ENCODE measurements around the gene SLC16A4. TPM values are rescaled to one million over a fixed set of nuclear protein-coding genes. Genes with fewer than 3 reads are reported as not detected.
A peak's percentile ranks its signal among the peaks of the same experiment; 100 is the strongest.
"Not testable (repeated sequence)": the region's sequence is repeated elsewhere in the genome, so short reads cannot be mapped to it uniquely, and the experiment has no call there.

Gene SLC16A4
- total RNA-seq, 2 experiments from 2014 or later = 0.14 to 0.37 TPM

DNA sequence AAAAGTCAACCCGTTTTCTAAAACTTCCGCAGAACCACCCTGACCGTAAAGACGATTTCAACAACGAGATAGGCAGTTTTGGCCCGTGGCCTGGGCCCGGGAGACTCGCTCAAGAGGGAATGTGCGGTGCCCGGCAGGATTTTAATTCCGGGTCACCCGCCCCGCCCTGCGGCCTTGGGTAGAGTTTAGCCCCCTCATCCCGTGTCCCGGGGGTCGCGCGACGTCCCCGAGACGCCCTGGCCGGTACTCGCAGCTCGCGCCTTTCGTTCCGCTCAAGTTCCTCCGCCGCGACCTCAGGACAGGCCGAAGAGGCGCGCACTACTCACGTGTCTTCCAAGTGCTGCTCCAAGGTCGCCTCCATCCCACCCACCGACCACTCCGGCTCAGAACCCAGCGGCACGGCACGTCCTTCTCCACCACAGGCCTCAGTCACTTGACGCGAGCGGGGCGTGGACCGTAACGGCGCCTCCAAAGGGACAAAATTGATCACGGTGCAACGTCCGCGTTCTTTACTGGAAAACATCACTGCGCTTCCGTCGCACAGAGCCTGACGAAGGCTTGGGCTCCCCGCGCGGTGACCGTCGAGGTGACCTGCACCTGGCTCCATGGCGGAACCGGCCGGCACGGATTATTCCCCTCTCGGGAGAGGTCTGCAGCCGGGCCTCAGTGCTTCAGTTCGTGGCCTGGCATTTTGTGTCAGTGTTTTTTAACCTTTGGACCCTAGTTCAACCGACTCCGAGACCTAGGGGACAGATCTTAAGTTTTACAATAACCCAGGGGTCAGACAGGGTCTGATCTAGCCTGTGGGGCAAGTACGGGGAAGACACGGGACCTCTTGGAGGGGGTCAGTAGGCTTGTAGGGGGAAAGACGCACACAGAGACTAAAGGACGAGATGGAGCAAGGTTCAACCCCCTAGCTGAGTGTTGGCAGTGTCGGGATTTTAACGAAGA lies 16.7 kb upstream of the SLC16A4 start, which contains the start of gene LAMTOR5:
Gene LAMTOR5 (minus strand): TSS at position 435 of the 951 bp plus-strand sequence. CDS start 74 bp downstream, at position 361.
- Mint-ChIP-seq H3K4me3 (peak within 1 kb of the TSS; percentile 99), H3K27me3 (ENCODE audit: low read depth) (no peaks in the 10 kb centered on the region), H3K36me3 (ENCODE audit: low read depth) (peaks cover 8% of the 10 kb centered on the region), H3K9me3 (no peaks in the 10 kb centered on the region), H3K27ac (peak within 1 kb of the TSS; percentile 96), H3K4me1 (ENCODE audit: low read depth) (peaks cover 15% of the 10 kb centered on the region)
- CTCF ChIA-PET = interaction anchor here (0.8 to 2.7 kb wide), 11 partner anchors 9 to 211 kb away, joined by 3 to 24 read pairs (median 6); no protein-coding TSS in a partner anchor
- DNase-seq = peak; percentile 96
- intact Hi-C loops (cut with micrococcal nuclease) = loop anchor here (1.0 to 5.0 kb wide), 4 partner anchors 35 to 373 kb away; partner anchors contain the start of genes KCNC4 and STRIP1

DNA sequence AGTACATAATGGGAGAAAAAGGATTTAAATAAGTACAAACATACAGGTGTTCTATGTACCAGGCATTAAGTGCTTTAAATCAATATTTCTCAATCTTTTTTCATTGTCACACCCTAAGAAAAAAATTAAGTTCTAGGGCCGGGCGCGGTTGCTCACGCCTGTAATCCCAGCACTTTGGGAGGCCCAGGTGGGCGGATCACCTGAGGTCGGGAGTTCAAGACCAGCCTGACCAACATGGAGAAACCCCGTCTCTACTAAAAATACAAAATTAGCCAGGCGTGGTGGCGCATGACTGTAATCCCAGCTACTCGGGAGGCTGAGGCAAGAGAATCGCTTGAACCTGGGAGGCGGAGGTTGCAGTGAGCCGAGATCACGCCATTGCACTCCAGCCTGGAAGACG lies 15.6 kb upstream of the SLC16A4 start:
- Mint-ChIP-seq H3K4me1 (ENCODE audit: low read depth) (peaks cover 15% of the 10 kb centered on the region), H3K27ac (peak overlapping the region; percentile 96), H3K4me3 (peak overlapping the region; percentile 99)
- not testable (repeated sequence) for H3K27me3 Mint-ChIP-seq (ENCODE audit: low read depth); DNase-seq; H3K36me3 Mint-ChIP-seq (ENCODE audit: low read depth); H3K9me3 Mint-ChIP-seq
- CTCF ChIA-PET = interaction anchor here (0.9 kb wide), 1 partner anchor 54 kb away, joined by 4 read pairs; no protein-coding TSS in a partner anchor
- intact Hi-C loops (cut with micrococcal nuclease) = loop anchor here (2.0 to 5.0 kb wide), 2 partner anchors 34 to 196 kb away; partner anchors contain the start of gene KCNC4

DNA sequence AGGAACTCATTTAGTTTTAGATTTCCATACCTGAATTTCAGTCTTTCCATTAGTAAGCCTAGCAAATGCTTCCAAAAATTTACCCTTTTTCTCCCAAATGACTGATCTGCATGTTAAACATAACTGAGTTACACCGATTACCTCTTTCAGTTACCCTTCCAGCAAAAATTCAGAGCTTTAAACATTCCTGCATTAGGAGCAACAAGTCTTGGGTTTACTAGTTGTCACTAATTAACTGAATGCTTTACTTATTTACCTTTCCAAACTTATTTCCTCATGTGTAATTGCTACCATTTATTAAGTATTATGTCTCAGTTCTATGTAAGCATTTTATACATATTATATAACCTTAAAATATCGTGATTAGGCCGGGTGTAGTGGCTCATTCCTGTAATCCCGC lies 13.6 kb upstream of the SLC16A4 start:
- no peaks in the 10 kb centered on the region for H3K27me3 Mint-ChIP-seq (ENCODE audit: low read depth)
- H3K36me3 Mint-ChIP-seq (ENCODE audit: low read depth) = peaks cover 15% of the 10 kb centered on the region
- no peak overlapping the region for H3K4me3 Mint-ChIP-seq
- CTCF ChIA-PET = interaction anchor here (0.9 to 1.4 kb wide), 3 partner anchors 56 to 197 kb away, joined by 4 to 8 read pairs (median 4); no protein-coding TSS in a partner anchor
- H3K27ac Mint-ChIP-seq = no peak overlapping the region
- intact Hi-C loops (cut with micrococcal nuclease) = no loop called here
- H3K9me3 Mint-ChIP-seq = no peaks in the 10 kb centered on the region
- H3K4me1 Mint-ChIP-seq (ENCODE audit: low read depth) = peaks cover 15% of the 10 kb centered on the region
- no peak for DNase-seq

DNA sequence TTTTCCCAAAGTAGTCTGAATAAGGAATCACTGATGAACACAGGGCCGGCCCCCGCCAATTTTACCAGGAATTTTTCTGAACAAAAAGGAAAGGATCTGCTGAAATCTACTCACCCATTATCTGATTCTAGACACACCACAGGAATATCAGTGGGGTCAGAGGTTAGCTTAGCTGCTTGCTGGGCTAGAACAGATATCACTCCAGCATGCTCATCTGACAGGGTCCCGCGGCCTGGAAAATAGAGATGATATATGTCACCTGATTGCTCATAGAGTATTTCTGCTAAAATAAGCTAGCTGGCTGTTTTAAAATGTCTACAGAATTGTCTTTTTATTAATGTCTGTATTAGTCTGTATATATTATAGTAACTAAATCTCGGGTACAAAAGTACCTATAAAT lies 13.0 kb upstream of the SLC16A4 start:
- Mint-ChIP-seq H3K4me3 (no peak overlapping the region), H3K9me3 (no peaks in the 10 kb centered on the region), H3K27ac (no peak overlapping the region), H3K36me3 (ENCODE audit: low read depth) (peaks cover 15% of the 10 kb centered on the region), H3K4me1 (ENCODE audit: low read depth) (peaks cover 12% of the 10 kb centered on the region), H3K27me3 (ENCODE audit: low read depth) (no peaks in the 10 kb centered on the region)
- CTCF ChIA-PET = interaction anchor here (0.6 to 1.3 kb wide), 3 partner anchors 24 to 92 kb away, joined by 3 to 4 read pairs (median 4); no protein-coding TSS in a partner anchor
- no peak for DNase-seq
- intact Hi-C loops (cut with micrococcal nuclease) = no loop called here

DNA sequence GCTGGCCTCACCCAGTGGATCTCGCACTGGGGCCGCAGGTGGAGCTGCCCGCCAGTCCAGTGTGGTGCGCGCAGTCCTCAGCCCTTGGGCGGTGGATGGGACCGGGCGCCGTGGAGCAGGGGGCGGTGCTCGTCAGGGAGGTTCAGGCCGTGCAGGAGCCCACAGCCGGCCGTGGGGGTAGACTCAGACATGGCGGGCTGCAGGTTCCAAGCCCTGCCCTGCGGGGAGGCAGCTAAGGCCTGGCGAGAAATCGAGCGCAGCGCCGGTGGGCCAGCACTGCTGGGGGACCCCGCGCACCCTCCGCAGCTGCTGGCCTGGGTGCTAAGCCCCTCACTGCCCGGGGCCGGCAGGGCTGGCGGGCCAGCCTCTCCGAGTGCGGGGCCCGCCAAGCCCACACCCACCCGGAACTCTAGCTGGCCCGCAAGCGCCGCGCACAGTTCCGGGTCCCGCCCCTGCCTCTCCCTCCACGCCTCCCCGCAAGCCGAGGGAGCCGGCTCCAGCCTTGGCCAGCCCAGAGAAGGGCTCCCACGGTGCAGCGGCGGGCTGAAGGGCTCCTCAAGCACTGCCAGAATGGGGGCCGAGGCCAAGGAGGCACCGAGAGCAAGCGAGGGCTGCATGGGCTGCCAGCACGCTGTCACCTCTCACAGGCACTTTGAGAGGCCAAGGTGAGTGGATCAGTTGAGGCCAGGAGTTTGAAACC lies 5.6 kb upstream of the SLC16A4 start:
- DNase-seq; intact Hi-C loops (cut with micrococcal nuclease); H3K9me3 Mint-ChIP-seq; H3K4me1 Mint-ChIP-seq (ENCODE audit: low read depth); H3K4me3 Mint-ChIP-seq; H3K27ac Mint-ChIP-seq; H3K27me3 Mint-ChIP-seq (ENCODE audit: low read depth): not testable (repeated sequence)
- H3K36me3 Mint-ChIP-seq (ENCODE audit: low read depth) = peaks cover 26% of the 10 kb centered on the region
- CTCF ChIA-PET = interaction anchor here (1.9 kb wide), 1 partner anchor 15 kb away, joined by 5 read pairs; no protein-coding TSS in a partner anchor

DNA sequence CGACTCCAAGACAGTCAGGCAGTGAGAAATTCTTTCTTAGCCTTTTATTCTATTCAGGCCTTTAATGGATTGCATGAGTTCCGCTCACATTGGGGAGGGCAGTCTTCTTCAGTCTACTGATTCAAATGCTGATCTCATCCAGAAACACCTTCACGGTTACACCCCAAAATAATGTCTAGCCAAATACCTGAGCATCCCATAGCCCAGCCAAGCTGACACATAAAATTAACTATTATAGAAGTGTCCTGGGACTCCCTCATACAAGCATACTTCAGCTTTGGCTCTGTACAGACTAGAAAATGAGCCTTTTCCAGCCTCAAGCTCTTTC lies 3.6 kb upstream of the SLC16A4 start:
- Mint-ChIP-seq H3K9me3 (no peaks in the 10 kb centered on the region), H3K36me3 (ENCODE audit: low read depth) (peaks cover 21% of the 10 kb centered on the region), H3K4me1 (ENCODE audit: low read depth) (no peaks in the 10 kb centered on the region), H3K27ac (no peak overlapping the region), H3K4me3 (no peak overlapping the region), H3K27me3 (ENCODE audit: low read depth) (no peaks in the 10 kb centered on the region)
- intact Hi-C loops (cut with micrococcal nuclease) = no loop called here
- CTCF ChIA-PET = no interaction called here
- no peak for DNase-seq

DNA sequence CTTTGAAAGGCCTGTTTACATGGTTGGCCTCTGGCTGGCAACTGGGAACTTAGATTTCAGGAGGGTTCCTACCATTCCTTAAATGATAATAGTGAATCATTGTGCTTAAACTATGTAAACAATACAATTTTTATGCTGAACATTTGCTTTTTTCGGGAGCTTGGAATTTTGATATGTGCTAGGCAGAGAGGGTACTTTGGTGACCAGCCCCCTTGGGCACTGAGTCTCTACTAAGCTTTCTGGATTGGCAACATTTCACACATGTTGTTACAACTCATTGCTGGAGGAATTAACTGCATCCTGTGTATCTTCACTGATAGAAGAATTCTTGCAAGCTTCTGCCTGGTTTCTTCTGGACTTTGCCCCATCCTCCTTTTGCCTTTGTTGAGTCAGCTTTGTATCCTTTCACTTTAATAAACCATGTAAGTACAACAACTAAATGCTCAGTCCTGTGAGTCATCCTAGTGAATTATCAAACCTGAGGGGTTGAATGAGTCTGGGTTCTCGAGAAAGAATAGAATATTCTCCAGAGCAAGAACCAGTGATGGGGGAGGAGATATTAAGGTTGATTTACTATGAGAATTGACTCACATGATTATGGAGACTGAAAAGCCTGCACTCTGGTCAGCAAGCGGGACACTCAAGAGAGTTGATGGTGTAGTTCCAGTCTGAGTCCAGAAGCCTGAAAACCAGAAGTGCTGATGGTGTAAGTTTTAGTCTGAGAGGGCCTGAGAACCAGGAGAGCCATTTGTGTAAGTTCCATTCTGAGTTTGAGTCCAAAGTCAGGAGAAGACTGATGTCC lies 3.1 kb upstream of the SLC16A4 start:
- CTCF ChIA-PET = interaction anchor here (0.6 to 0.9 kb wide), 2 partner anchors 18 to 70 kb away, joined by 4 read pairs; no protein-coding TSS in a partner anchor
- Mint-ChIP-seq H3K27ac (no peak overlapping the region), H3K4me1 (ENCODE audit: low read depth) (no peaks in the 10 kb centered on the region), H3K9me3 (no peaks in the 10 kb centered on the region), H3K27me3 (ENCODE audit: low read depth) (no peaks in the 10 kb centered on the region), H3K36me3 (ENCODE audit: low read depth) (peaks cover 21% of the 10 kb centered on the region), H3K4me3 (no peak overlapping the region)
- no peak for DNase-seq
- intact Hi-C loops (cut with micrococcal nuclease) = no loop called here

DNA sequence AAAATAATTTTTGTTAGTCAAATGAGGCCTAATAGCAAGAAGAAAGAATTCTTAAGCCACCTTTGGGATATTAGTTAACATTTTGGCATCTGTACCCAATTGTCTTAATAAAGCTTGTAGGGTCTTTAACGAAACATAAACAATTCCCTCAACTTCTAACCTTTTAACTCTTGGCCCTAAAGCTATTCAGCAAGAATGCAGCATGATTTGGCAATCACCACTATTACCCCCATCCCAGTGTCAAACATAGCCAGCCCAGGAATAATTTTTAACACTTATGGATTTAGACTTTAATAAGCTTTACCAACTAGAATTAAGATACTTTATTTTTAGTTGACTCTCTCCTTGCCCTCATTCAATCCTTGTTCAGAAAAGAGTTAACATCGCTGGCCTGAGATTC lies 2.5 kb upstream of the SLC16A4 start:
- H3K4me1 Mint-ChIP-seq (ENCODE audit: low read depth) = no peaks in the 10 kb centered on the region
- CTCF ChIA-PET = interaction anchor here (0.6 to 0.9 kb wide), 2 partner anchors 18 to 71 kb away, joined by 4 read pairs; no protein-coding TSS in a partner anchor
- H3K9me3 Mint-ChIP-seq = no peaks in the 10 kb centered on the region
- H3K27me3 Mint-ChIP-seq (ENCODE audit: low read depth) = no peaks in the 10 kb centered on the region
- intact Hi-C loops (cut with micrococcal nuclease) = no loop called here
- peaks cover 20% of the 10 kb centered on the region for H3K36me3 Mint-ChIP-seq (ENCODE audit: low read depth)
- no peak overlapping the region for H3K4me3 Mint-ChIP-seq
- no peak overlapping the region for H3K27ac Mint-ChIP-seq
- no peak for DNase-seq

DNA sequence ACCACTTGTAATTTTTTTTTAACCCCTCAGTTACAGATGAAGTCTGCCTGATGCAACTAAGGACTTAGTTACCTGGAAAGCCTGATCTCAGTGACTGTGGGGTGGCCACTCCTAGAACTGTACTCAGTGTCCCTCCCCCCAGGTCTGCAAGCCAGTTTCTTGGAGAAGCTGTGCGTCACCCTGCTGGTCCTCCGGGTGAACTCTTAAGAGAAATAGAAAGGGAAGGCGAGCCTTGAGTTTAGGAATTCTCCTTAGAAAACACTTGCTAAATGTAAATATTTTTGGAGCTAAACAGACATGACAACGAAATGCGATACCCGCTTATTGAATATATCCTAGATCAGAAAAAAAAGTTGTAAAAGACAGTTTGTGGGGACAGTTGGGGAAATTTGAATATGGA lies 730 bp downstream of the SLC16A4 start:
- H3K36me3 Mint-ChIP-seq (ENCODE audit: low read depth) = peaks cover 9% of the 10 kb centered on the region
- H3K27me3 Mint-ChIP-seq (ENCODE audit: low read depth) = no peaks in the 10 kb centered on the region
- H3K27ac Mint-ChIP-seq = no peak overlapping the region
- CTCF ChIA-PET = no interaction called here
- H3K9me3 Mint-ChIP-seq = no peaks in the 10 kb centered on the region
- peaks cover 4% of the 10 kb centered on the region for H3K4me1 Mint-ChIP-seq (ENCODE audit: low read depth)
- H3K4me3 Mint-ChIP-seq = no peak overlapping the region
- intact Hi-C loops (cut with micrococcal nuclease) = no loop called here
- no peak for DNase-seq

DNA sequence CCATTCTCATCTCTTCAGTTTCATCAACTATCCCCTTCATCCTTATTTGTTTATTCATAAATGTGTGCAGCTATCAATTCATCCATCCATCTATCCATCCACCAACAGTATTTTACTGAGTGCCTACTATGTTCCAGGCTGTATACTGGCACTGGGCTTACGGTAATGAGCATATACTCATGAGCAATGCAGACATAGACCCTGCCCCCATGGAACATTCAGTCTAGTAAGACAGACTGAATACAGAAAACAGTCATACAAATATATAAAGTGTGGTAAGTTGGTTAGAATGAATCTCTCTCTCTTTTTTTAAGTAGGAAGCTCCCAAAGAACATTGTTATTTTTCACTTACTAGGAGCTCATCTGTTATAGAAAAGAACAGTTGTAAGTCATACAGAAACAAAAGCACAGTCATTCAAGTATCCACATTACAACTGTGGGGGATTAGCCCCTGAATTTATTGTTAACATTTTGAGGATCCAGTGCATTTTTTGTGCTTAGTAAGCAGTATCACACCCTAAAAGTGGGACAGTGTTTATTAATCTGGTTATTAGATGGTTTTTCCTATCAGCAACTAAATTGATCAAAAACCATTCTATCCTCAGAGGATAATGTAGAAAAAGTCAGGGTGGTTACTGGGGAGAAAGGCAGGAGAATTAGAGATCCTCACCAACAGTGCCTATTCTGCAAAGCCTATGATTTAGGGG lies 3.6 kb downstream of the SLC16A4 start:
- Mint-ChIP-seq H3K9me3 (no peaks in the 10 kb centered on the region), H3K36me3 (ENCODE audit: low read depth) (peaks cover 2% of the 10 kb centered on the region), H3K27me3 (ENCODE audit: low read depth) (no peaks in the 10 kb centered on the region), H3K4me1 (ENCODE audit: low read depth) (peaks cover 19% of the 10 kb centered on the region), H3K27ac (no peak overlapping the region), H3K4me3 (no peak overlapping the region)
- DNase-seq = no peak
- intact Hi-C loops (cut with micrococcal nuclease) = no loop called here
- CTCF ChIA-PET = interaction anchor here (0.6 to 1.9 kb wide), 8 partner anchors 11 to 701 kb away, joined by 3 to 5 read pairs (median 3); no protein-coding TSS in a partner anchor

DNA sequence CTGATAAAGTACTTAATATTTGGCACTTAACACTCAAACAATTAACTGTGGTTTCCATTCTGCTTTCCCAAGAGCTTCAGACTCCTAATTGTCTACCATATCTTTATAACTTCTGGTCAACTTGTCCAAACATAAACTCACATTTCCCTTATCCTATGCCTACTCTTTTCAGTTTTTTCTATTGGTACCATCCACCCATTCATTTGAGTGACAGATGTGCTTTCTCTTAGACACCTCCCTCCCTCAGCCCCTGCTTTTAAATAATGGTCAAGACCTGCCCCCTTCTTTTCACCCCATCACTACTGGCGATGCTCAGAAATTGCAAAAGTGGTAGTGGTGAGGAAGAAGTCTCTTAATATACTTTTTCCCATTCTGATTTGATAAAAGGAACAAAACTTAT lies 5.5 kb downstream of the SLC16A4 start:
- peaks cover 19% of the 10 kb centered on the region for H3K4me1 Mint-ChIP-seq (ENCODE audit: low read depth)
- no peaks in the 10 kb centered on the region for H3K27me3 Mint-ChIP-seq (ENCODE audit: low read depth)
- no peak for DNase-seq
- H3K36me3 Mint-ChIP-seq (ENCODE audit: low read depth) = peaks cover 2% of the 10 kb centered on the region
- no peak overlapping the region for H3K4me3 Mint-ChIP-seq
- no peak overlapping the region for H3K27ac Mint-ChIP-seq
- CTCF ChIA-PET = no interaction called here
- intact Hi-C loops (cut with micrococcal nuclease) = no loop called here
- H3K9me3 Mint-ChIP-seq = no peaks in the 10 kb centered on the region

Data from activated naive CD4-positive, alpha-beta T cell treated with anti-CD3 and anti-CD28 coated beads for 36 hours (primary cell).